Left lung (tissue), 10 donors: Measurements from ENCODE around the gene PNO1. TPM values are rescaled to one million over a fixed set of nuclear protein-coding genes. Genes with fewer than 3 reads are reported as not detected.

Experiments used
- ATAC-seq: fragments of 200-7000 bp; cut with Tn5 transposase; one replicate; pipeline ENCODE4 v1.9.1; 2020; ENCODE audit warnings: moderate library complexity
- DNase-seq, 4 donors: peaks; one replicate each; pipeline ENCODE4 v3.0.0-alpha.2; 2013 to 2020
- H3K27ac ChIP-seq, 2 donors: fragments of 200-600 bp; sonication (generic) in 1 of 2; one replicate each; pipeline versions ENCODE4 v1.5.0 to v1.8.0; 2020 to 2021
- H3K27me3 ChIP-seq, 2 donors: fragments of 200-600 bp; sonication (generic) in 1 of 2; one replicate each; pipeline versions ENCODE4 v1.5.0 to v1.8.0; 2020 to 2021
- H3K36me3 ChIP-seq, 2 donors: fragments of 200-600 bp; sonication (generic) in 1 of 2; one replicate each; pipeline versions ENCODE4 v1.5.0 to v1.8.0; 2020 to 2021
- H3K4me1 ChIP-seq, 2 donors: fragments of 200-600 bp; one replicate each; pipeline ENCODE4 v1.8.0; 2021
- H3K4me3 ChIP-seq, 2 donors: fragments of 200-600 bp; sonication (generic) in 1 of 2; one replicate each; pipeline versions ENCODE4 v1.5.0 to v1.8.0; 2020 to 2021; ENCODE audit warnings: mild to moderate bottlenecking in 1 of 2
- H3K9me3 ChIP-seq, 2 donors: fragments of 200-600 bp; sonication (generic) in 1 of 2; one replicate each; pipeline versions ENCODE4 v1.5.0 to v1.8.0; 2020 to 2021
- intact Hi-C, 2 donors: fragments of 100-400 bp; cut with DNase I; formaldehyde crosslinking; loops; one replicate each; pipeline versions ENCODE4 v1.11.2 to v1.14.2; 2022
- polyA plus RNA-seq, 6 donors: library from polyadenylated mRNA; unstranded; fragments of 120-200 nt; gene quantifications; one replicate each; pipeline ENCODE4 v1.2.1, GENCODE V29; 2013; ENCODE audit not compliant: insufficient read length in 6 of 6
- total RNA-seq, 2 donors: library from RNA; stranded (reverse); fragmentation: NEBNext Ultra II Directional; extraction: Animal tissue kit (Norgen Biotek cat#: 25700); gene quantifications; one replicate each; pipeline ENCODE4 v1.2.1, GENCODE V29; 2021
- TF ChIP-seq, protein P1 (sequence below), 2 donors: fragments of 200-600 bp; sonication (generic) in 1 of 2; IDR thresholded peaks; one replicate each; pipeline versions ENCODE4 v1.5.0 to v1.8.0; 2021; ENCODE audit warnings: antibody characterized with exemption in 2 of 2
- donor health status: DM: no; HTN: yes; CAD: no.
- donor health status: DM: no; HTN: no; CAD: no.

The PNO1 gene
- total and polyA plus RNA-seq, 8 donors = 9.4 to 17.7 (median 13.5) TPM

- no peaks in the 10 kb centered on the region for H3K4me1 ChIP-seq
- no peaks in the 10 kb centered on the region for H3K27me3 ChIP-seq
- peaks cover 0 to 73% of the 10 kb centered on the region in 2 donors for H3K36me3 ChIP-seq
- ATAC-seq (no peak), DNase-seq (no peak)
- intact Hi-C loops = no loop called here
- H3K4me3 ChIP-seq = no peak overlapping the region
- TF ChIP-seq, protein P1, sequence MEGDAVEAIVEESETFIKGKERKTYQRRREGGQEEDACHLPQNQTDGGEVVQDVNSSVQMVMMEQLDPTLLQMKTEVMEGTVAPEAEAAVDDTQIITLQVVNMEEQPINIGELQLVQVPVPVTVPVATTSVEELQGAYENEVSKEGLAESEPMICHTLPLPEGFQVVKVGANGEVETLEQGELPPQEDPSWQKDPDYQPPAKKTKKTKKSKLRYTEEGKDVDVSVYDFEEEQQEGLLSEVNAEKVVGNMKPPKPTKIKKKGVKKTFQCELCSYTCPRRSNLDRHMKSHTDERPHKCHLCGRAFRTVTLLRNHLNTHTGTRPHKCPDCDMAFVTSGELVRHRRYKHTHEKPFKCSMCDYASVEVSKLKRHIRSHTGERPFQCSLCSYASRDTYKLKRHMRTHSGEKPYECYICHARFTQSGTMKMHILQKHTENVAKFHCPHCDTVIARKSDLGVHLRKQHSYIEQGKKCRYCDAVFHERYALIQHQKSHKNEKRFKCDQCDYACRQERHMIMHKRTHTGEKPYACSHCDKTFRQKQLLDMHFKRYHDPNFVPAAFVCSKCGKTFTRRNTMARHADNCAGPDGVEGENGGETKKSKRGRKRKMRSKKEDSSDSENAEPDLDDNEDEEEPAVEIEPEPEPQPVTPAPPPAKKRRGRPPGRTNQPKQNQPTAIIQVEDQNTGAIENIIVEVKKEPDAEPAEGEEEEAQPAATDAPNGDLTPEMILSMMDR (IDR thresholded peaks at IDR 0.05) = no peak
- no peaks in the 10 kb centered on the region for H3K9me3 ChIP-seq
- H3K27ac ChIP-seq = no peak overlapping the region
Observed at GRCh38 chr2:68167186-68167585, 9.5 kb downstream of the PNO1 start.

- intact Hi-C loops = no loop called here
- peaks cover 0 to 62% of the 10 kb centered on the region in 2 donors for H3K36me3 ChIP-seq
- peaks cover 0 to 5% of the 10 kb centered on the region in 2 donors for H3K4me1 ChIP-seq
- H3K9me3 ChIP-seq = no peaks in the 10 kb centered on the region
- H3K4me3 ChIP-seq = no peak overlapping the region
- H3K27me3 ChIP-seq = no peaks in the 10 kb centered on the region
- TF ChIP-seq, protein P1 (IDR thresholded peaks at IDR 0.05) = no peak
- no peak overlapping the region for H3K27ac ChIP-seq
- no peak for DNase-seq
- ATAC-seq = no peak
Observed at GRCh38 chr2:68169308-68169707, 11.6 kb downstream of the PNO1 start.

DNA sequence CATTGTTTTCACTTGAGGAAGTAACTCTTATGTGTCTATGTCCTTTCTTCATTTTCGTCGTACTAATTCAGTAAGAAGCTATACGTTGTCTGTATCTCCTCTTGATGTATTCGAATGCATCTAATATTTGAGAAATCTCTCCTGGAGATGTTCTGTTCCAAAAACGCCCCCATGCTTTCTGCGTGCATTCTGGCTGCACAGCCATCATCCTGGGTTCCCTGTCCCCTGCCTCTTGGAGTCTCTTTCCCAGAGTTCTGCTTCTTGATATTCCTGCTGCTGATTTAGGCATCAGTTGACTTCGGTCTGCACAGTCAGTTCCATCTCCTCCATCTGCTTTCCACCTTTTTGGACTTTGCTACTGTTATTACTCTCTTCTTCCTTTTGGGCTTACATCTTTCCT is 13.5 kb downstream of the PNO1 start:
- no peak for ATAC-seq
- H3K4me1 ChIP-seq = peaks cover 0 to 5% of the 10 kb centered on the region in 2 donors
- H3K27me3 ChIP-seq = no peaks in the 10 kb centered on the region
- H3K27ac ChIP-seq = no peak overlapping the region
- H3K4me3 ChIP-seq = no peak overlapping the region
- peaks cover 0 to 61% of the 10 kb centered on the region in 2 donors for H3K36me3 ChIP-seq
- intact Hi-C loops = no loop called here
- no peaks in the 10 kb centered on the region for H3K9me3 ChIP-seq
- no peak for DNase-seq
- TF ChIP-seq, protein P1 (IDR thresholded peaks at IDR 0.05) = no peak

DNA sequence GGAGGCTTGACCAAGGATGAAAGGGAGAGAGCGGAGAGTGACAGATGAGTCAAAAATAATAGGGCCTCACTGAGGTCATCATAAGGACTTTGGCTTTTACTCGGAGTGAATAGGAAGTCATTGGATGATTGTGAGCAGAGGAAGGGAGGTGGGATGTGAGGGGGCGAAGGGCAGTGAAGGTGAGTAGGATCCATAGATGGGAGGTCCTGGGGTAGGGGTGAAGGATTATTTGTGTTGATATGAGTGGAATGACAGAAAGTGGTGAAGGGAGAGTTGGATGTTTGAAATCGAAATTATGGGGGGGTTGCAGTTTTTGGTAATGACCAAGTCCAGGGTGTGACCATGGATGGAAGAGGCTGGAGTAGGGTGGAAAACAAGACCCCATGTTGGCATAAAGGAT is 14.0 kb downstream of the PNO1 start:
- H3K27ac ChIP-seq = no peak overlapping the region
- no peak for DNase-seq

GRCh38 chr2:68172521-68172920 is 14.8 kb downstream of the PNO1 start:
- Histone ChIP-seq H3K27me3 (no peaks in the 10 kb centered on the region), H3K4me3 (no peak overlapping the region), H3K36me3 (peaks cover 0 to 59% of the 10 kb centered on the region in 2 donors), H3K9me3 (no peaks in the 10 kb centered on the region), H3K4me1 (peaks cover 0 to 15% of the 10 kb centered on the region in 2 donors), H3K27ac (no peak overlapping the region)
- TF ChIP-seq, protein P1 (IDR thresholded peaks at IDR 0.05) = no peak
- ATAC-seq (no peak), DNase-seq (no peak)
- intact Hi-C loops = no loop called here

More for the DNA sequence above, 14.0 kb downstream of the PNO1 start:
- H3K4me3 ChIP-seq = no peak overlapping the region
- no peaks in the 10 kb centered on the region for H3K9me3 ChIP-seq
- TF ChIP-seq, protein P1 (IDR thresholded peaks at IDR 0.05) = no peak
- no peaks in the 10 kb centered on the region for H3K27me3 ChIP-seq
- intact Hi-C loops = no loop called here
- peaks cover 0 to 62% of the 10 kb centered on the region in 2 donors for H3K36me3 ChIP-seq
- no peak for ATAC-seq
- H3K4me1 ChIP-seq = peaks cover 0 to 8% of the 10 kb centered on the region in 2 donors
